PC-9 (cell line): ENCODE data around the gene RIPOR3. TPM values are rescaled to one million over a fixed set of nuclear protein-coding genes. Genes with fewer than 3 reads are reported as not detected.

Experiments
- BruUV-seq: library from RNA; stranded (reverse); fragments of 400-500 nt; replicated peaks from 2 replicates; lab custom pipeline; 2021; lab: Mats Ljungman, UMichigan
- CTCF ChIA-PET: fragments of 300-600 bp; sonication (Branson Sonifier 250); formaldehyde crosslinking; loops from one replicate; lab custom pipeline; 2022; ENCODE audit warnings: antibody characterized with exemption; lab: Charles Lee
- POLR2A ChIA-PET: fragments of 300-600 bp; sonication (Branson Sonifier 250); formaldehyde crosslinking; loops from one replicate; lab custom pipeline; 2022; ENCODE audit warnings: antibody characterized with exemption; ENCODE audit not compliant: unreplicated experiment; lab: Charles Lee
- DNase-seq, 2 experiments: peaks; one replicate each; pipeline versions ENCODE4 v3.0.0 to v3.0.0-alpha.2; 2015 to 2022; ENCODE audit warnings: mixed read lengths in 1 of 2
- H2AFZ ChIP-seq: fragments of 200-600 bp; sonication (generic); 2 replicates; pipeline ENCODE4 v1.8.1; 2017; ENCODE audit warnings: antibody characterized with exemption
- H3F3A ChIP-seq: fragments of 200-600 bp; sonication (generic); 2 replicates; pipeline ENCODE4 v1.8.1; 2017; ENCODE audit warnings: antibody characterized with exemption, mild to moderate bottlenecking, low read depth; ENCODE audit not compliant: insufficient read depth
- H3K27ac ChIP-seq: fragments of 200-600 bp; sonication (generic); 2 replicates; pipeline ENCODE4 v1.6.1; 2016; ENCODE audit warnings: mixed run types
- H3K27me3 ChIP-seq: fragments of 200-600 bp; sonication (generic); 2 replicates; pipeline ENCODE4 v1.6.1; 2016; ENCODE audit warnings: low read depth, mixed run types; ENCODE audit not compliant: insufficient read depth
- H3K36me3 ChIP-seq: fragments of 200-600 bp; sonication (generic); 2 replicates; pipeline ENCODE4 v1.6.1; 2016; ENCODE audit warnings: low read depth, mixed run types
- H3K4me1 ChIP-seq: fragments of 200-600 bp; sonication (generic); replicated peaks from 2 replicates; pipeline ENCODE4 v1.6.1; 2016; ENCODE audit warnings: mixed run types; ENCODE audit not compliant: insufficient read depth
- H3K4me2 ChIP-seq: fragments of 200-600 bp; sonication (generic); 2 replicates; pipeline ENCODE4 v1.6.1; 2017; ENCODE audit warnings: mixed run types
- H3K4me3 ChIP-seq: fragments of 200-600 bp; sonication (generic); 2 replicates; pipeline ENCODE4 v1.6.1; 2016; ENCODE audit warnings: mixed run types
- H3K79me2 ChIP-seq: fragments of 200-600 bp; sonication (generic); 2 replicates; pipeline ENCODE4 v1.6.1; 2017; ENCODE audit warnings: low read depth, mixed run types
- H3K9me2 ChIP-seq: fragments of 200-600 bp; sonication (generic); 2 replicates; pipeline ENCODE4 v1.8.1; 2017; ENCODE audit warnings: mild to moderate bottlenecking; ENCODE audit not compliant: insufficient read depth
- H3K9me3 ChIP-seq: fragments of 200-600 bp; sonication (generic); 2 replicates; pipeline ENCODE4 v1.8.1; 2016; ENCODE audit warnings: low read depth; ENCODE audit not compliant: insufficient read depth
- H4K20me1 ChIP-seq: fragments of 200-600 bp; sonication (generic); 2 replicates; pipeline ENCODE4 v1.8.1; 2017; ENCODE audit not compliant: insufficient read depth
- EZH2 ChIP-seq: fragments of 200-600 bp; sonication (generic); IDR thresholded peaks from 2 replicates; pipeline ENCODE4 v1.8.0; 2017; ENCODE audit warnings: antibody characterized with exemption, low read depth
- intact Hi-C: fragments of 100-400 bp; cut with micrococcal nuclease; formaldehyde crosslinking; loops from one replicate; pipeline ENCODE4 v1.10.0; 2022; ENCODE audit not compliant: unreplicated experiment
- total RNA-seq: library from RNA; stranded (reverse); gene quantifications from 2 replicates; pipeline ENCODE4 v1.2.3, GENCODE V29; 2021
- TF ChIP-seq, protein P1 (sequence below): fragments of 200-600 bp; sonication (generic); conservative IDR thresholded peaks from 2 replicates; pipeline ENCODE4 v1.6.1; 2017; ENCODE audit warnings: mixed run types, antibody characterized with exemption, mild to moderate bottlenecking, moderate library complexity

Gene RIPOR3
- total RNA-seq, 1 experiment from 2014 or later: 6.3 TPM

DNA sequence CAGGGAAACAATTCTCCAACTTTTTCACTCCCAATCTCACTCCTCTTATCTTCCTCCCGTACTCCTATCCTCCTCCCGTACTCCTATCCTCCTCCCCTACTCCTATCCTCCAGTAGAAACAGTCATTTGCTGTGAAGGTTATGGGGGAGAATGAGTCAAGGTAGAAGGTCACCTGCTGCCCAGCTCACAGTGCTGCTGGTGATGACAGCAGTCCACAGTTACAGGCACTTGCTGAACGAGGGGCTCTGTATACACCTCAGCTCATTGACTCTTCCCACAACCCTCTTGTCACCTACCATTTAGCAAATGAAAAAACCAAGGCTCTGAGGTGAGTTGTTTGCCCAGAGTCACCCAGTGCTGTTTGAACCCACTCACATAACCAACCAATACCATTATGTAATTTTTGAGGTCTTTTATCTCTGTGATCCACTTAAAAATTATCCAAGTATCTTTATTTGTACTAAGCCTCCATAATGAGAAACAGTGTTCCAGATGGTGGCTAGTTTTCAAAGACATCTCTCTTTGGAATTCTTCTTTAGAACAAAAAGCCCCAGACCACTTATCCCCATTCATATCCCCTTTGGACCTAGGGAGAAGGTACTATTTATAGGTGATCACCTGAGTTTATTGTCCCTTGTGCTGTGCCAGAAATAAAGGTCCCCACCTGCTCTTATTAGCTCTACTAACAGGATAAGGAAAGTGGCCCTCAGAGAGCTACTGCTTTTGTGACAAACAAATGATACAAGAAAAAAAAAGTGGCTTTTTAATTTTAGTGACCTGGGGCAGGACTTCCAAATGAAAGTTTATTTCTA is 128.0 kb downstream of the RIPOR3 start:
- H3K36me3 ChIP-seq: peaks cover 43% of the 10 kb centered on the region
- H3K9me2 ChIP-seq: no peaks in the 10 kb centered on the region
- no peaks in the 10 kb centered on the region for H3K27me3 ChIP-seq
- peaks cover 28% of the 10 kb centered on the region for H3K79me2 ChIP-seq
- no peak for DNase-seq
- no TSS peak for BruUV-seq
- 0 out of 2 replicates have a peak overlapping the region, but pooled peaks have one; percentile 2 for H3K27ac ChIP-seq
- H3K9me3 ChIP-seq: no peaks in the 10 kb centered on the region
- intact Hi-C loops: no loop called here
- TF ChIP-seq EZH2: no peak
- TF ChIP-seq, protein P1, sequence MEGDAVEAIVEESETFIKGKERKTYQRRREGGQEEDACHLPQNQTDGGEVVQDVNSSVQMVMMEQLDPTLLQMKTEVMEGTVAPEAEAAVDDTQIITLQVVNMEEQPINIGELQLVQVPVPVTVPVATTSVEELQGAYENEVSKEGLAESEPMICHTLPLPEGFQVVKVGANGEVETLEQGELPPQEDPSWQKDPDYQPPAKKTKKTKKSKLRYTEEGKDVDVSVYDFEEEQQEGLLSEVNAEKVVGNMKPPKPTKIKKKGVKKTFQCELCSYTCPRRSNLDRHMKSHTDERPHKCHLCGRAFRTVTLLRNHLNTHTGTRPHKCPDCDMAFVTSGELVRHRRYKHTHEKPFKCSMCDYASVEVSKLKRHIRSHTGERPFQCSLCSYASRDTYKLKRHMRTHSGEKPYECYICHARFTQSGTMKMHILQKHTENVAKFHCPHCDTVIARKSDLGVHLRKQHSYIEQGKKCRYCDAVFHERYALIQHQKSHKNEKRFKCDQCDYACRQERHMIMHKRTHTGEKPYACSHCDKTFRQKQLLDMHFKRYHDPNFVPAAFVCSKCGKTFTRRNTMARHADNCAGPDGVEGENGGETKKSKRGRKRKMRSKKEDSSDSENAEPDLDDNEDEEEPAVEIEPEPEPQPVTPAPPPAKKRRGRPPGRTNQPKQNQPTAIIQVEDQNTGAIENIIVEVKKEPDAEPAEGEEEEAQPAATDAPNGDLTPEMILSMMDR: no peak
- no peak overlapping the region for H2AFZ ChIP-seq
- no peak overlapping the region for H3K4me3 ChIP-seq
- POLR2A ChIA-PET: interaction anchor here (0.6 kb wide), 1 partner anchor 337 kb away, joined by 3 read pairs; no protein-coding TSS in a partner anchor
- peaks cover 25% of the 10 kb centered on the region for H3K4me1 ChIP-seq
- H3K4me2 ChIP-seq: no peak overlapping the region
- H3F3A ChIP-seq: peaks cover 38% of the 10 kb centered on the region
- no peaks in the 10 kb centered on the region for H4K20me1 ChIP-seq
- CTCF ChIA-PET: interaction anchor here (0.6 kb wide), 1 partner anchor 79 kb away, joined by 6 read pairs; no protein-coding TSS in a partner anchor

DNA sequence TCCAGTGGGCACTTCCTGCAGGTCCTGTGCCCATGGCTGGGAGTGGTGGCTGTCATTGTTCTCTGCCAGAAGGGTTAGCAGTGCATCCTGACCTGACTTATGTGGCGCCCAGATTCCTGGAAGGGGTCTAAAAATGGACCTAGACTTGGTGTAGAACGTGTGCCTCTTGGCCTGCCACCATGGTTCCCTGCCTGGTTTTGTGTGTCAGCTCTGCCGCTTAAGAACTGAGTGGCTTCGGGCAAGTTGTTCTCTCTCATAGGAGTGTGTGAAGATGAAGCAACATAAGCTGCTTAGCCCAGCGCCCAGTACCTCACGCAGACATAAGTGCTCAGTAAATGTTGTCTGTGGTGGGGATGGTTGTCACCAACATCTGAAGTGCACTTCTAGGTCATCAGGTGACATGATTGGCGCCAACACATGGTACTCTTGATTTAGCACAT is 129.1 kb downstream of the RIPOR3 start:
- no peak for DNase-seq
- POLR2A ChIA-PET: no interaction called here
- Histone ChIP-seq H3K27me3 (no peaks in the 10 kb centered on the region), H3K4me3 (no peak overlapping the region), H3K36me3 (peaks cover 50% of the 10 kb centered on the region), H4K20me1 (no peaks in the 10 kb centered on the region), H3K4me1 (peaks cover 32% of the 10 kb centered on the region), H3K4me2 (peak overlapping the region; percentile 51; the same call in 1 of the 2 replicates), H2AFZ (no peak overlapping the region), H3F3A (peaks cover 41% of the 10 kb centered on the region), H3K27ac (peak overlapping the region; percentile 85), H3K79me2 (peaks cover 28% of the 10 kb centered on the region), H3K9me2 (no peaks in the 10 kb centered on the region), H3K9me3 (no peaks in the 10 kb centered on the region)
- no peak for TF ChIP-seq EZH2
- TF ChIP-seq, protein P1: no peak
- intact Hi-C loops: no loop called here
- TSS peak; percentile 48 for BruUV-seq
- CTCF ChIA-PET: no interaction called here

DNA sequence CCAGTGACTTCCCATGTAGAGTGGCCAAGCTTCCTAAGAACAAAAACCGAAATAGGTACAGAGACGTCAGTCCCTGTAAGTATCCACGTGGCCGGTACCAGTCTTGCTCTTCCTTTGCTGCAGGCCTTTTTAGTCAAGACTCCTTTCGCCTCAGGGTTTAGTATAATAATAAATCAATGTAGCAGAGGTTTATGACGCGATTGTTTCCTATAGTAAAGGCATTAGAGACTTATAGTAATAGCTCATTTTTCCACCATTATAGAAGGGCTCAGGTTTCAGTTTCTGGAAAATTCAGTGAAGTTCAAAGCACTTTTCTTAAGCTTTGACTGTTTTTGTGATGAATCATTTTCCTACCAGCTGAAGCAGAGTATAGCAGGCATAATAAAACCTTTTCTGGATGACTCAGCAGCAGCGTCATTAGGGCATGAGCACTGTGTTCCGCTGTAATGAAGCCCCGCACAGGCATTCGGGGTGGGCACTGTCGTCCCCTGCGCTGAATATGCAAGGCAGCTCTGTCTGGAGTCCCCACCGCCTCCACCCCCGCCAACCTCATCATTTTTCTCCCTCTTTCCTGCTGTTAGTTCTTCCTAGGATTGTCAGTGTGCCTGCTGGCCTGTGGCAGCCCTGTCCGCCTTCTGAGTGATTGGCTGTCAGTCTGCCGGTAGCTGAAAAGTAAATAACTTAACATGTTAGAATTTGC is 129.8 kb downstream of the RIPOR3 start:
- BruUV-seq: no TSS peak
- Histone ChIP-seq H3K79me2 (peaks cover 28% of the 10 kb centered on the region), H3F3A (peaks cover 41% of the 10 kb centered on the region), H3K36me3 (peaks cover 50% of the 10 kb centered on the region), H3K4me3 (no peak overlapping the region), H2AFZ (no peak overlapping the region), H3K27ac (peak overlapping the region; percentile 85), H3K4me2 (peak overlapping the region; percentile 51), H3K27me3 (no peaks in the 10 kb centered on the region), H3K9me3 (no peaks in the 10 kb centered on the region), H3K9me2 (no peaks in the 10 kb centered on the region), H4K20me1 (no peaks in the 10 kb centered on the region), H3K4me1 (peaks cover 32% of the 10 kb centered on the region)
- ChIA-PET CTCF (interaction anchor here (0.5 to 1.0 kb wide), 3 partner anchors 20 to 187 kb away, joined by 3 to 4 read pairs (median 3); no protein-coding TSS in a partner anchor), POLR2A (interaction anchor here (0.6 to 0.7 kb wide), 2 partner anchors 48 to 371 kb away, joined by 7 to 9 read pairs; partner anchors contain the start of gene CEBPB)
- no peak for TF ChIP-seq EZH2
- TF ChIP-seq, protein P1: no peak
- intact Hi-C loops: no loop called here
- peak; percentile 57 to 93 for DNase-seq
